Measurements from ENCODE around the gene SYVN1. TPM values are rescaled to one million over a fixed set of nuclear protein-coding genes. Genes with fewer than 3 reads are reported as not detected.

Gene SYVN1
- total and polyA plus RNA-seq, 2 donors (not counting 1 experiment from before 2014, with no cell fraction given) = 187 to 282 TPM

DNA sequence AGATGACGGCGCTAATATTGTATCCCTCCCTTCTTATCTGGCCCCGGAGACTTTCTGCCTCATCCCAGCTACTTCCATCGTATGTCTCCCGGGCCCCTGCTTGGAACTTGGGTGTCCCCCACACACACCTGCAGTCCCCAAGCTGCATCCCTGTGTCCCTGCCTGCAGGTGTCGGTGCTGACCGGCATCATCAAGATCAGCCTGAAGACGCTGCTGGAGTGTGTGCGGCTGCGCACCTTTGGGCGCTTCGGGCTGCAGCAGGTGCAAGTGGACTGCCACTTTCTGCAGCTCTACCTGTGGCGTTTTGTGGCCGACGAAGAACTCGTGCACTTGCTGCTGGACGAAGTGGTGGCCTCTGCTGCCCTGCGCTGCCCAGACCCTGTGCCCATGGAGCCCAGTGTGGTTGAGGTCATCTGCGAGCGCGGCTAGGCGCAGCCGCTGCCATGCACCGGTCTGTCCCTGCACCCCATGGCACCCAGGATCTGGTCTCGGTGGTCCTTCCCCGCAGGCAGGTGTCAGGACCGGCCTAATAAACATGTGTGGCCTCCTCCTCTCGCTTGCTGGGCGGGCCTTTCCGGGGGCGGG, 23.1 kb downstream of the SYVN1 start:
- ChIA-PET POLR2A (interaction anchor here (0.9 to 3.6 kb wide), 10 partner anchors 10 to 263 kb away, joined by 3 to 27 read pairs (median 8); partner anchors contain the start of genes ARL2, CAPN1, DPF2 and FAU), CTCF (interaction anchor here (0.5 to 7.7 kb wide), 33 partner anchors 9 to 422 kb away, joined by 3 to 118 read pairs (median 5); partner anchors contain the start of genes ARL2, CAPN1, CDCA5 and FAU)
- Histone ChIP-seq H3K27me3 (replicated peaks in 1 of 4; ENCODE audit: control extremely low read depth in 1 of 4, control insufficient read depth in 3 of 4, insufficient read depth in 4 of 4, low read length in 3 of 4) (no peaks in the 10 kb centered on the region), H3K9me3 (ENCODE audit: control extremely low read depth in 1 of 3, control insufficient read depth in 2 of 3, insufficient read depth in 1 of 3, low read length in 2 of 3) (no peaks in the 10 kb centered on the region), H3K4me1 (ENCODE audit: control insufficient read depth in 2 of 2, insufficient read depth in 2 of 2, low read length in 2 of 2) (peaks cover 22 to 45% of the 10 kb centered on the region in 2 donors), H2AFZ (ENCODE audit: insufficient read depth, low read depth, low read length, poor library complexity, severe bottlenecking) (peak overlapping the region; percentile 64), H3K9ac (ENCODE audit: low read length) (peak overlapping the region; percentile 80), H3K36me3 (replicated peaks in 1 of 2; ENCODE audit: control extremely low read depth in 1 of 2, control insufficient read depth in 1 of 2, extremely low read depth in 1 of 2, insufficient read depth in 2 of 2, low read length in 1 of 2) (peaks cover 0 to 33% of the 10 kb centered on the region in 2 experiments), H3K27ac (ENCODE audit: low read length in 2 of 2) (peak overlapping the region in 1 of 2 donors; percentile 16), H3K4me3 (ENCODE audit: control extremely low read depth in 1 of 5, extremely low read depth in 1 of 5, insufficient read depth in 1 of 5, low read depth in 2 of 5, low read length in 4 of 5) (peak overlapping the region in 2 of 5 experiments; percentile 58 to 75), H3K79me2 (ENCODE audit: control insufficient read depth, insufficient read depth, low read length) (peaks cover 50% of the 10 kb centered on the region), H3K4me2 (replicated peaks; ENCODE audit: low read depth, low read length, poor library complexity, severe bottlenecking) (peak overlapping the region; percentile 99), H4K20me1 (ENCODE audit: control insufficient read depth, insufficient read depth, low read length, poor library complexity, severe bottlenecking) (peaks cover 43% of the 10 kb centered on the region)
- H3K4me1 Mint-ChIP-seq = peaks cover 49% of the 10 kb centered on the region
- H3K27ac Mint-ChIP-seq = peak overlapping the region; percentile 84
- no peaks in the 10 kb centered on the region for H3K9me3 Mint-ChIP-seq (ENCODE audit: insufficient read depth)
- ATAC-seq (ENCODE audit: low read depth) = no peak
- H3K27me3 Mint-ChIP-seq = no peaks in the 10 kb centered on the region
- intact Hi-C loops (cut with micrococcal nuclease) = loop anchor here (2.0 to 10.0 kb wide), 7 partner anchors 70 to 504 kb away; partner anchors contain the start of genes ATG2A, CDC42BPG, CDC42EP2 and MAP3K11
- peak overlapping the region; percentile 89 for H3K4me3 Mint-ChIP-seq
- no peak for DNase-seq
- 68% methylated on average over 31 of the region's 31 CpGs for WGBS (ENCODE audit: insufficient coverage)
- no peak for TF ChIP-seq EZH2 (IDR thresholded peaks at IDR 0.05; ENCODE audit: borderline replicate concordance, insufficient read depth, low read depth, low read length, poor library complexity, severe bottlenecking)
- TF ChIP-seq, protein P1, sequence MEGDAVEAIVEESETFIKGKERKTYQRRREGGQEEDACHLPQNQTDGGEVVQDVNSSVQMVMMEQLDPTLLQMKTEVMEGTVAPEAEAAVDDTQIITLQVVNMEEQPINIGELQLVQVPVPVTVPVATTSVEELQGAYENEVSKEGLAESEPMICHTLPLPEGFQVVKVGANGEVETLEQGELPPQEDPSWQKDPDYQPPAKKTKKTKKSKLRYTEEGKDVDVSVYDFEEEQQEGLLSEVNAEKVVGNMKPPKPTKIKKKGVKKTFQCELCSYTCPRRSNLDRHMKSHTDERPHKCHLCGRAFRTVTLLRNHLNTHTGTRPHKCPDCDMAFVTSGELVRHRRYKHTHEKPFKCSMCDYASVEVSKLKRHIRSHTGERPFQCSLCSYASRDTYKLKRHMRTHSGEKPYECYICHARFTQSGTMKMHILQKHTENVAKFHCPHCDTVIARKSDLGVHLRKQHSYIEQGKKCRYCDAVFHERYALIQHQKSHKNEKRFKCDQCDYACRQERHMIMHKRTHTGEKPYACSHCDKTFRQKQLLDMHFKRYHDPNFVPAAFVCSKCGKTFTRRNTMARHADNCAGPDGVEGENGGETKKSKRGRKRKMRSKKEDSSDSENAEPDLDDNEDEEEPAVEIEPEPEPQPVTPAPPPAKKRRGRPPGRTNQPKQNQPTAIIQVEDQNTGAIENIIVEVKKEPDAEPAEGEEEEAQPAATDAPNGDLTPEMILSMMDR (IDR thresholded peaks at IDR 0.05) = no peak
